HG03108 (cell line): ENCODE results near the gene C1S.
"Not testable (repeated sequence)": the region's sequence is repeated elsewhere in the genome, so short reads cannot be mapped to it uniquely, and the experiment has no call there.

Source experiments
- ATAC-seq: cut with Tn5 transposase; IDR thresholded peaks from one replicate; pipeline ENCODE4 v1.9.1; 2021; ENCODE audit warnings: moderate library complexity; ENCODE audit not compliant: unreplicated experiment

Gene C1S

DNA sequence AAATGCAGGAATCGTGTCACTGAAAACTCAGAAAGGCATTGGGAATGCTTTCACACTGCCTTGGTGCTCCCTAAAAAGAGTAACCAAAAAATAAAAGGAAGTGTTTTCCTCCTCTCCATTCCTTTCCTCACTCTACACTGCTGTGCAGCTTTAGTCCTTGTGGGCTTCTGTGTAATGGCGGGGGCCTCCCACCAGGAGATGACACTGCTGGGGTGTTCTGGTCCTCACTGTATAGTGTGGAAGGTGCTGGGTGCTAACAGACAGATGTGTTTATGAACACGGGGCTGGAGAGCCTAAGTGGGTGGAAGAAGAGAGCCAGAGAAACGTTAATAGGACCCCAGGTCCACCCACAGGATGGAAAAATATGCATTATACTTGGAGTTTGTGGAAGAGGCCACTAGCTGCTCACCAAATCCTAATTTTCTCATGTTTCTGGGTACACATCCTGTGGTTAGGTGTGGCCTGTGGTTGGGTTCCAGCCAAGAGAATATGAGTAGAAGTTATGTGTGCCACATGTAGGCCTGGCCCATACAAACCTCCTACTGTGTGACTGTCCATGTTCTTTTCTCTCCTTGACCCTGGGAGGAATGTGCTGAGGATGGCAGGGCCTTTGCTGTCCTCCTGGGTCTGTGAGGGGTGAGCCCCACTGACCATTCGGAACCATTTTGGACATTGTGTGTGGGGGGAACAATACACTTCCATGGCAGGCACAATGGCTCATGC lies 14.0 kb upstream of the C1S start:
- no peak for ATAC-seq

DNA sequence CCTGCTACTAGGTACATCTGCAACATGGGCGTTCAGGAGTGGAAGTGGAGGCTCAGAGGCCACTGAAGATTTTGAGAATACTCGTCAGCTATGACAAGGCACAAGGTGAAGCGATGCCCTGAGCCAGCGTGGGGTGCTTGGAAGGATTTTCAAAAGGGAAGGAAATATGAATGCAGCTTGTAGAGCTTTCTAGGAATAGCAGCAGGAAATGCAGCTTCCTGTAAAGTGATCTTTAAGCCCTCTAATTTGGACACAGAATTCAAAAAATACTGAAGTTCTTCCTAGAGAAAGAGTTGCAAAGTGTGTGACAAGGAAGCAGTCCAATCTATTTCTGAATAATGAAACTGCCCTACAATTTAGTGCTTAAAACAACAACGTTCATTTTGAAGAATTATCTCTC lies 13.2 kb upstream of the C1S start:
- ATAC-seq: no peak

DNA sequence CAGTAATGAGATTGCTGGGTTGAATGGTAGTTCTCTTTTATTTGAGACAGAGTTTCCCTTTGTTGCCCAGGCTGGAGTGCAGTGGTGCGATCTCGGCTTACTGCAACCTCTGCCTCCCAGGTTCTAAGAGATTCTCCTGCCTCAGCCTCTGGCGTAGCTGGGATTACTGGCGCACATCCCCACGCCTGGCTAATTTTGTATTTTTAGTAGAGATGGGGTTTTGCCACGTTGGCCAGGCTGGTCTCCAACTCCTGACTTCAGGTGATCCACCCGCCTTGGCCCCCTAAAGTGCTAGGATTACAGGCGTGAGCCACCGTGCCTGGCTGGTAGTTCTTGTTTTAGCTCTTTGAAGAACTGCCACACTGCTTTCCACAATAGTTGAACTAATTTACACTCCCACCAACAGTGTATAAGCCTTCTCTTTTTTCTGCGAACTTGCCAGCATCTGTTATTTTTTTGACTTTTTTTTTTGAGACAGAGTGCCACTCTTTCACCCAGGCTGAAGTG lies 11.0 kb upstream of the C1S start:
- ATAC-seq: not testable (repeated sequence)

DNA sequence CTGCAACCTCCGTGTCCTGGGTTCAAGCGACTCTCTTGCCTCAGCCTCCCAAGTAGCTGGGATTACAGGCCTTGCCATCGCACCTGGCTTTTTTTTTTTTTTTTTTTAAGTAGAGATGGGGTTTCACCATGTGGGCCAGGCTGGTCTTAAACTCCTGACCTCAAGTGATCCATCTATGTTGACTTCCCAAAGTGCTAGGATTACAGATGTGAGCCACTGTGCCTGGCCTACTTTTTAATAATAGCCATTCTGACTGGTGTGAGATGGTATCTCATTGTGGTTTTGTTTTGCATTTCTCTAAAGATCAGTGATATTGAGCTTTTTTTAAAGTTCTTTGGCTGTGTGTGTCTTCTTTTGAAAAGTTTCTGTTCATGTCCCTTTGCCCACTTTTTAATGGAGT lies 10.5 kb upstream of the C1S start:
- not testable (repeated sequence) for ATAC-seq

DNA sequence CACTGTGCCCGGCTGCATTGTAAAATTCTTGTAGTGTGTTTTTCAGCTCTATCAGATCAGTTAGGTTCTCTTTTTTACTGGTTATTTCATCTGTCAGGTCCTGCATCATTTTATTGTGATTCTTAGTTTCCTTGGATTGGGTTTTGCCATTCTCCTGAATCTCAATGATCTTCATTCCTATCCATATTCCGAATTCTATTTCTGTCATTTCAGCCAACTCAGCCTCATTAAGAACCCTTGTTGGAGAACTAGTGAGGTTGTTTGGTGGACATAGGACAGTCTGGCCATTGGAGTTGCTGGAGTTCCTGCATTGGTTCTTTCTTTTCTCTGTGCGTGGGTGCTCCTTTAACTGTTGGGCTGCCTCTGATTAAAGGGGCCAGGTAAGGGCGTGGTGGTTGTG lies 5.6 kb upstream of the C1S start:
- ATAC-seq: no peak

DNA sequence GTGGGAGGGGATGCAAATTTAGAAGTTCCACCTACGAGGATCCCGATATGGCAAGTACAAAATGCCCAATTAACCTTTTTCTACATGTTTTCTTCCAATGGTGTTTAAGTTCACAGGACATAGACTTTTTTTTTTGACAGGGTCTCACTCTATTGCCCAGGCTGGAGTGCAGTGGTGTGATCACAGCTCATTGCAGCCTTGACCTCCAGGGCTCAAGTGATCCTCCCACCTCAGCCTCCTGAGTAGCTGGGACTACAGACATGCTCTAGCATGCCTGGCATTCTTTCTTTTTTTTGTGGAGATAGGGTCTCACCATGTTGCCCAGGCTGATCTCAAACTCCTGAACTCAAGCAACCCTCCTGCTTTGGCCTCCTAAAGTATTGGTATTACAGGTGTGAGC lies 4.8 kb upstream of the C1S start:
- ATAC-seq: not testable (repeated sequence)

DNA sequence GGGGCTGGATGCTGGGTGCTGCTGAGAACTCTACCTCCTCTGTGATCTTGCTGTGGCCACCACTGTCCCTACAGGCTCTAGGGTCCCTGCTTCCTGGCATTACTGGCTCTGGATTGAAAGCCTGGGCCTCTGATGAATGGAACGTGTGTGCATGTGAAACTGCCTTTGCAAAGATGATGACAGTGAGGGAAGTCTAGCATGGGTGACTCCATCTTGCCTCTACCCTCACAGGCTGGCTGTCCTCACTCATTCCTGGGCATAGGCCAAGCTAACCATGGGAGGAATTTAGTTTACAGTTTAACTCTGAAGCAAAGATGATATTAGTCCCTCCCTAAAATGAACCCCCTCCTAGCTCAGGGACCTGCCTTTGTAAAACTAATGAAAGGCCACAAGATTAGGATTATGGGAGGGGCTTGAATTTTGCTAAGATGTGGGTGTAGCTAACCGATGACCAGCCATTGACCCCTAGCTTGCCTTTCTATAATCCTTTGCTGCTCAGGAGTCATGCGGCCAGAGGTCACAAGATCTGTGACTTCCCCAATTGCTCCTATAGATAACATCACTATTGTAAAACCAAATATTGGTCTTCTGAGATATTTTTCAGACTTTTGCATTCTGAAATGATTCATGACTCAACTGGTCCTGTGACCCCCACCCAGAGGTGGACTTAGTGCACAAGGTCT lies 2.2 kb upstream of the C1S start:
- no peak for ATAC-seq

DNA sequence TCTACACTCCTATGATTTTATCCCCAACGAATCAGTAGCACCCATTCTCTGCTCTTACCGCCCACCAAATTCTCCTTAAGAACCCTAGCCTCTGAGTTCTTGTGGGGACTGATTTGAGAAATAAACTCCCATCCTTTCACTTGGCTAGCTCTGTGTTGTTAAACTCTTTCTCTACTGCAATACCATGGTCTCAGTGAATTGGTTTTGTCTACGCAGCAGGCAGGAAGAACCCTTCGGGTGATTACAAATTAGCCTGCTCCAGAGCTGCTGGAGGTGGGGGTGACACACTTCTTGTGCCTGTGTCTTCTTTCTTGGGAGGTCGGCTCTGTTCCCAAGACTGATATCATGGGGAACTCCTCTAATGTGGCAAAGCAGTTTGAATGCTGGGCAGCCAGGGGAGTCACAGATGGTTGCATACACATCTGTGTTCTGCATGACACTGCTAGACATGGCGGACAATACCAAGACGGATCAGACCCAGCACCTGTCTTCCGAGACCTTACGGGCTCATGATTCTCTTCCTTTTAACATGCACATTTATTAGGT lies 1.6 kb upstream of the C1S start:
- no peak for ATAC-seq

DNA sequence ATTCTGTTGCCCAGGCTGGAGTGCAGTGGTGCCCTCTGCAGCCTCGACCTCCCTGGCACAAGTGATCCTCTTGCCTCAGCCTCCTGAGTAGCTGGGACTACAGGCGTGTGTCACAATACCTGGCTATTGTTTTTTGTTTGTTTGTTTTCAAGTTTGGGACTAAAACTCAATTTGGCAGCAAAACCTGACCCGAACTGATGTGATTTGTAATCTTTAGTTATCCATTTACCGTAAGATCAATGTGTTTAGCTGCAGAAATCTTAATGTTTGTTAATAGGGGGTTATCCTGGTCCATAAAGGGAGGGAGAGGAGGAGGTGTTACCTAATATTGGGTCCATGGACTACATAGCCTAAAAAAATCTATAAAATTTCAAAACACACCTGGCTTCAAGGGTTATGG lies 738 bp upstream of the C1S start:
- no peak for ATAC-seq

DNA sequence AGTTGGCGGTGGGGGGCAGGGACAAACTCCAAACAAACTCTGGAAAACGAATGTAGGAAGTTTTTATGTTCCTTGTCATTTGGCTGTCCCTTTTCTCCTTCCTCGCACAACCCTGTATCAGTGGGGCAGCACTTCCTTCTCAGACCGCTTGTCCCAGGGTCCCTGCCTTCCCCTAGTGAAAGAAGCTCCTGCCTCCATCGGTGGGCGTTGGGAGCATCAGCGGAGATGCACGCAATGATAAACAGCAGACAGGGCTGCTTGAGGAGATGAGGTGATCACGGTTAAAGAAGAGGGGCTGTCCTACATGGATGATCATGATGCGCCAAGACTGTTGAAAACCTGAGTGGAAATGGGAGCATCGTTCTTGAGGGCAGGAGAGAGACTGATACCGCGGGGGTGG lies 620 bp downstream of the C1S start:
- no peak for ATAC-seq

DNA sequence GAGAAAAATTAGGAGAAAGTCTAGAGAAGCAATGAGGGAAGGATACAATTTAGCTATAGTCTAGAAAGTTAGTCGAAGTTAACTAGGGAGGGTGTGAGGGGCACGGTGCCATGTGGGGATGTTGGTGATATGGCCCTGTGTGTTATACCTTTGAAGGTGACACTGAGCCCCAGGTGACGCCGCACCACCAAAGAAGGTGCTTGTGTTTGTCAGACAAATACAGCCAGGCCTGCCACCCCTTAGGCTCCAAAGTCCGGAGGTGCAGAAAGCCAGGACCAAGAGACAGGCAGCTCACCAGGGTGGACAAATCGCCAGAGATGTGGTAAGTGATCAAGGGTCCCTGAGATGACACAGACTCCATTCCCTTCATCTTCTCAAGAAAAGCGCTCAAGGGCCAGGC lies 1.1 kb downstream of the C1S start:
- ATAC-seq: no peak

DNA sequence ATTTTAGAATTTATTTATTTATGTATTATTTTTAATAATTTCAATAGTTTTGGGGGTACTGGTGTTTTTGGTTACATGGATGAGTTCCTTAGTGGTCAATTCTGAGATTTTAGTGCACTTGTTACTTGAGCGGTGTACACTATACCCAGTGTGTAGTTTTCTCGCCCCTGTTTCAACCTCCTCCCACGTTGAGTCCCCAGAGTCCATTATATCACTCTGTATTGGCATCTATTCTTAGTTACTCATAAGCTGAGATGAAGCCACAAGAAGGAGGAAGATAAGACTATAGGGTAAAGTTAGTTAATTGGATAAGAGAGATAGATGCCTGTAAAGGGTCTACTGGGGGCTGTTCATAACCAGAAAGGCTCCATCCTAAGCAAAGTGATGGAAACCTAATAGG lies 4.0 kb downstream of the C1S start:
- no peak for ATAC-seq

DNA sequence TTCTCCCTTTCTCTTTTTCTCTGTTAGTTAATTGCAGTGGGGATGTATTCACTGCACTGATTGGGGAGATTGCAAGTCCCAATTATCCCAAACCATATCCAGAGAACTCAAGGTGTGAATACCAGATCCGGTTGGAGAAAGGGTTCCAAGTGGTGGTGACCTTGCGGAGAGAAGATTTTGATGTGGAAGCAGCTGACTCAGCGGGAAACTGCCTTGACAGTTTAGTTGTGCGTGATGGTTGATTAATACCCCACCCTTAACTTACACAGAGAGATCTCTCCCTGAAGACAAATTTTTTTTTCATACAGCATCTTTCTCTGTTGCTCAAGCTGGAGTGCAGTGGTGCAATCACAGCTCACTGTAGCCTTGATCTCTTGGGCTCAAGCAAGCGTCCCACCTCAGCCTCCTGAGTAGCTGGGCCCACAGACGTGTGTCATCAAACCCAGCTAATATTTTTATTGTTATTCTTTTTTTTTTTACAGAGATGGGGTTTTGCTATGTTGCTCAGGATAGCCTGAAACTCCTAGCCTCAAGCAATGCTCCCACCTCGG lies 4.6 kb downstream of the C1S start:
- no peak for ATAC-seq

DNA sequence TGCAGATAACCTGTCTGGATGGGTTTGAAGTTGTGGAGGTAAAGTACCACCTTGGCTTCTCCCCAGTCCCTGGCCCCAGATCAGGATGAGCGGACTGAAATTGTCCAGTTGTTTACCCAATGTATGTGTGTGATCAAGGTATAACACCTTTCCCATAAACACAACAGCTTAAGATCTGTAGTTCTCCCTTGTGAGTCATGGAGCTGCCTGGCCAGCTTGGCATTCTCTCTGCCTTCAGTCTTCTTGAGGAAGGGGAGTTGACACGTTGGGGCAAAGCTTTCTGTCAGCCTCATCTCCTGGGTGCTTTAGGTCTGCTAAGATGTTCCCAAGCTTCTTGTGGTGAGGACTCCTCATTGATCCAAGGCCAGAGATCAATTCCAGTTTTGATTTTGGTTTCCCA lies 6.1 kb downstream of the C1S start:
- ATAC-seq: no peak

DNA sequence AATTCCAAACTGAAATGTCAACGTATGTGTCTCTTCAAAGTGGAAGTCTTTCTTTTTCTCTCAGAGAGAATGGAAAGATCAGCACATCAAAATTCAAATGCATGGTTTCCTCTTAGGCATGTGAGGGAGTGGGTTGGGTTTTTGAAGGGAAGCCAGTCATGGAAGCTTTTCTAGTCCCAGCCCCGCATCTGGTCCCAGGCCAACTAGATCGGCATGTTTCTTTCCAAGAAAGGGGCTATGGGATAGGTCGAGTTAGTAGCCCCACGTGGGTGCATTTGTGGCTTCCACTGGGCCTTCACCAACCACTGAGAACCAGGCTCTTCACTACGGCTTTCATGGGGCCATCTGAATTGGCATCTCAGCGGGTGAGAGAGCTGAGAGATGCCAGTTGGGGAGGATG lies 6.6 kb downstream of the C1S start:
- no peak for ATAC-seq

DNA sequence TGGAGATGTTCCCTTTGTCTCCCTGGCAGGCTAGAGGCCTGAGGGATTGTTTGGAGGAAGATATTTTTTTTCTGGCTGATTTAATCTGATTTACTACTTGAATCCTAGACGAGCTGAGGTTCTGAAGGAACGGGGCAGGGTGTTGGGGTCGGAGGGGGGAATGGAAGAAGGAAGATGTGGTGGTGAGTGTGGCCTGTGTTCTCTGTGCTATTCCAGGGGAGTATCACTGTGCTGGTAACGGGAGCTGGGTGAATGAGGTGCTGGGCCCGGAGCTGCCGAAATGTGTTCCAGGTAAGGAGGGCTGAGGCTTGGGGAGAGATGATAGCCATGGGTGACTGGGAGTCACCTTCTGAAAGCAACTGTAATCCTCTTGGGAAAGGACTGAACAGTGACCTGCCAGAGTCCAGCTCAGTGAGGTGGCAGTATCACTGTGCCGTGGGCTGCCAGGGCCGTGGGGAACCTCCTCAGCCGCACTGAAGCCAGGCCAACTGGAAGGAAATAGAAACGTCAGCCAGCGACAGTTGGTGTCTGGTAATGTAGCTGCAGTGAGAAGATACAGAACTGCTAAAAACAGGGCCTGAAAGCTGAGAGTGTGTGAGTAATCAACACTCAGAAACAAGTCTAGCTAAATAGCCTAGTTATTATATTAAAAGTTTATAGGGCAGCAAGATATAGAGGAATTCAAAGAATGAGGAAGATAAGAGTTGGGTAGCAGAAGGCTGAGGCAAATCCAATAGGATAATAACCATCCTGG lies 7.9 kb downstream of the C1S start:
- ATAC-seq: no peak

DNA sequence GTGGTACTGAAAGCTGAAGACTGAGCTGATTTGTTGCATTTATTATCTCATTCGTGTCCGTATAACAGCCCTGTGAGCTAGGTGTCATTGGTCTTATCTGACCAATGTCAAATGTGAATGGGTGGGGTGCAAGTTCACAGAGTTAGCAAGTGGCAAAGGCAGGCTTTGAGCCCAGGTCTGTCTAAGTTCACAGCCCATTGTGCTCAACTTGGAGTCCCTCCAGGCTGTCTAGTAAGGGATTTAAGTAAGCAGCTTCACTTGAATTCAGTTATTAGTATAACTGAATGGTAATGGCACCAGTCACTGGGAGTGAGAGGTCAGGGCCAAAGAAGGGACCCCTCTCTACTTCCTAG lies 8.5 kb downstream of the C1S start:
- ATAC-seq: no peak

DNA sequence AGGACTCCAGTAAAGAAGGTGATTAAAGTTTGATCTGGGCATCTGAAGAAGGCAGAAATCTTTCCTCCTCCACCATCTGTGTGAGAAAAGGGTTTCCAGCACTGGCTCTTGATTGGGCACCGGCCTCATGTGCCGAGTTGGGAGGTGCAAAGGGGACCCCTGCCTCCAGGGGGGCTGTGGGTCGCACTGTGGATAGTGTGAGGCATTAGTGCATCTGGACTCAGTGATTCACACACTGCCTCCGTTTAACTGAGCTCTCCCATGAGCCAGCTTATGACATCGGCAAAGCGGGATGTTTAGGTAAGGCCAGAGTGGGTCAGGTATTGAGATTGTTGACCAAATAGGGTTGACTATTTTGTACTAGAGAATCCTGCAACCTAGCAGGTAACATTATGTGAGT lies 8.9 kb downstream of the C1S start:
- ATAC-seq: no peak

DNA sequence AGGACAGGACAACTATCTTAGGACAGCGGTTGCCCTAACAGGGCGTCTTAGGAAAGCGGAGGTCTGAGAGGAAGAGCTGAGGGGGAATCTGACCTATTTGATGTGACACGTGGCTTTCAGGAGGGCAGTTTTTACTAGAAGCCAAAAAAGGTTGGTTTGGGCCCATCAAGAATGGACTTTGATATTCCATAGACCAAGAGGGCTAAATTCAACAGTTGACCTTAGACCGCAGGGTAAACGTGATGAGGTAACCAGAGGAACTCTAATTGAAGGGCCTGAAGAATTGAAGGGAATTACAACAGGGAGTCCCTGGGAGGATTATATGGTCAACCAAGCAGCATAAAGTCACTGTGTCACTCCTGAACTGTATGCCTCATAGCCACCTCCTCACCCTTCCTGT lies 11.5 kb downstream of the C1S start:
- ATAC-seq: no peak

DNA sequence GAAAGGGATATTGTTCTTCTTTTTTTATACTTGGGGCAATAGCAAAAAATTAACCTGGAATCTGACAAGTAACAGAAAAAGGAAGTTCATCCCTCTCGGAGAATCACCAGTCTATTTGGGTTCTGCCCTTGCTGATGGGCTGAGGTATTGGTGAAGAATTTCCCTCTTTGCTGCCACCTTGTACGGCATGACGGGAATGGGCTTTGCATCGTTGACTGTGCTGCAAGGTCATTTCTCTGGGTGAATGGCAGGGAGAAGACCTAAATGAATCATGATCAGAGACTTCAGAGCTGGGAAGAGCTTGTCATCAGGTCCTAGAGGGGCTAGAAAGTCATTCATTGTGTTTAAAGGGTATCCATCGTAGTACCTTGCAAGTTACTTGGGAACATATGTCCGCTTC lies 12.0 kb downstream of the C1S start:
- no peak for ATAC-seq

DNA sequence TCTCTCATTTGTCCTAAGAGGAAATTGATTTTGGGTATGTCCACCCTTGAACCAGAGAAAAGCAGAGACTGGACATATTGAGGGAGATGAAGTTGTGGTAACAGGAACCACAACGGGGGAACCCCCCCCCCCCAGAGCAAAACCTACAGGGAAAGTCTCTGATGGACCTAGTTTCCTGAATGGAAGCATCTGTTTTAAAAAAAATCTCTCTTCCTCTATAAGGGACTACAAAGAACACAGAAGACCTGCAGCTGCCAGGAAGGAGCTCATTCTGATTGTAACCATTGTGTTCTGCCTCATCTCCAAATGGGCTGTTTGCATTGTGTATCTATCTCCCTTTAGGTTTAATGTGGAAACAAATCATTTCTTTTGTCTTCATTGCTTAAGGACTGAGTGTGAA lies 13.4 kb downstream of the C1S start:
- ATAC-seq: no peak

DNA sequence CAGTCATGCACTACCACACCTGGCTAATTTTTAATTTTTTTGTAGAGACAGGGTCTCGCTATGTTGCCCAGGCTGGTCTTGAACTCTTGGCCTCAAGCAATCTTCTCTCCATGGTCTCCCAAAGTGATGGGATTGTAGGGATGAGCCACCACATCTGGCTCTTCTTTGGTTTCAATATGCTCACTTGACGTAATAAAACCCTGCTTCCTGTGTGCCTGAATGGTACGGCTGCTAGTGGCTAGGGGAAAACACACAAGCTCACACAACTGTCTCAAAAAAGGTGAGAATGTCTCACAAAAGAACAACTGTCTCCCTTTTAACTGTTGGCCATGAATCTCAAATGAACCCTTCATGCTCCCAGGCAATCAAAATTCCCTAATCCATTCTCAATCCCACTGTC lies 15.0 kb downstream of the C1S start:
- no peak for ATAC-seq
